ENCODE data around the gene ENPP6.

DNA sequence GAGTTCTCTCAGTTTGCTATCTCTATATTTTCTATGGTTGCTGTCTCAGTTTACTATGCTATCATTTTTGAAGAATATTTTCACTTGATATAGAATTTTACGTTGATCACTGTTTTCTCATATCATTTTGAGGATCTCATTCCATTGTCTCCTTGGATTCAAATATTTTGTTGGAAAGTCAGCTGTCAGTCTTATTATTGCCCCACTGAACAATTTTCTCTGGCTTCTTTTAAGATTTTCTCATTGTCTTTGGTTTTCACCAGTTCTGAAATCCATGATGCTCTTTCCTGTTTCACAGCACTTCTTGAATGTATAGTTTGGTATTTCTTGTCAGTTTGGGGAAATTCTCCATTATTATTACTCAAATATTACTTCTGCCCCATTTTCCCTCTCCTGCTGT lies 81.1 kb downstream of the ENPP6 start:
- TF ChIP-seq POLR2A (IDR thresholded peaks at IDR 0.05; ENCODE audit: low read depth, low read length) (no peak), SPI1 (IDR thresholded peaks at IDR 0.05; ENCODE audit: low read depth, low read length) (no peak), POLR2AphosphoS5 (IDR thresholded peaks at IDR 0.05; ENCODE audit: low read depth, low read length) (no peak), TAF1 (IDR thresholded peaks at IDR 0.05; ENCODE audit: low read depth, low read length) (no peak), PAX5 (IDR thresholded peaks at IDR 0.05; ENCODE audit: insufficient read depth, low read length, severe bottlenecking) (no peak), POU2F2 (IDR thresholded peaks at IDR 0.05; ENCODE audit: low read depth, low read length) (no peak)
